H1 (cell line): ENCODE measurements around the gene DCAF17. TPM values are rescaled to one million over a fixed set of nuclear protein-coding genes. Genes with fewer than 3 reads are reported as not detected.

Experiments used
- CTCF ChIA-PET: fragments of 300-600 bp; sonication (Branson Sonifier 250); formaldehyde crosslinking; loops from one replicate; lab custom pipeline; 2021; ENCODE audit not compliant: partially characterized antibody; lab: Charles Lee
- POLR2A ChIA-PET: fragments of 300-600 bp; sonication (Branson Sonifier 250); formaldehyde crosslinking; loops from one replicate; lab custom pipeline; 2021; ENCODE audit warnings: inconsistent platforms; ENCODE audit not compliant: partially characterized antibody; lab: Charles Lee
- DNase-seq, 2 experiments: peaks; one replicate each; pipeline versions ENCODE4 v3.0.0 to v3.0.0-alpha.2; 2010 to 2022; ENCODE audit warnings: low spot score in 2 of 2, low read depth in 1 of 2, mixed read lengths in 1 of 2
- FAIRE-seq: peaks from 2 replicates; lab custom pipeline; 2011; peaks lifted over from hg19 to GRCh38; lab: Jason Lieb, UNC
- H2AFZ ChIP-seq: 2 replicates; pipeline ENCODE4 v1.8.1; 2012; ENCODE audit warnings: low read length, inconsistent platforms
- H2AK5ac ChIP-seq: 2 replicates; pipeline ENCODE4 v1.6.1; 2013; ENCODE audit warnings: low read depth, low read length
- H2BK120ac ChIP-seq: replicated peaks from 2 replicates; pipeline ENCODE3; 2013; ENCODE audit warnings: low read depth, low read length, inconsistent platforms
- H2BK12ac ChIP-seq: 2 replicates; pipeline ENCODE4 v1.6.1; 2013; ENCODE audit warnings: low read depth, low read length
- H2BK15ac ChIP-seq: 2 replicates; pipeline ENCODE4 v1.6.1; 2013; ENCODE audit warnings: low read length
- H2BK20ac ChIP-seq: 2 replicates; pipeline ENCODE4 v1.6.1; 2013; ENCODE audit warnings: low read length
- H2BK5ac ChIP-seq: 2 replicates; pipeline ENCODE4 v1.6.1; 2013; ENCODE audit warnings: low read depth, low read length
- H3K14ac ChIP-seq: 2 replicates; pipeline ENCODE4 v1.6.1; 2013; ENCODE audit warnings: inconsistent platforms; ENCODE audit not compliant: insufficient read length
- H3K18ac ChIP-seq: 2 replicates; pipeline ENCODE4 v1.6.1; 2013; ENCODE audit warnings: low read length; ENCODE audit errors: extremely low read depth
- H3K23ac ChIP-seq: 2 replicates; pipeline ENCODE4 v1.6.1; 2013; ENCODE audit warnings: inconsistent platforms; ENCODE audit not compliant: insufficient read length
- H3K23me2 ChIP-seq: 2 replicates; pipeline ENCODE4 v1.6.1; 2013; ENCODE audit warnings: low read depth, low read length
- H3K27ac ChIP-seq: 2 replicates; pipeline ENCODE4 v1.6.1; 2011; ENCODE audit warnings: low read depth, low read length, inconsistent platforms
- H3K27me3 ChIP-seq, 4 experiments: replicated peaks in 1 of 4; 1 replicate in 1 of 4; 2 replicates in 3 of 4; pipeline versions ENCODE4 v1.6.1 to v1.8.1; 2011 to 2013; ENCODE audit warnings: low read length in 3 of 4, mild to moderate bottlenecking in 3 of 4, inconsistent platforms in 2 of 4, mixed read lengths in 2 of 4, moderate library complexity in 1 of 4; ENCODE audit not compliant: control insufficient read depth in 3 of 4, insufficient read depth in 3 of 4; ENCODE audit errors: extremely low read depth in 1 of 4
- H3K36me3 ChIP-seq, 4 experiments: 2 replicates each; pipeline versions ENCODE4 v1.6.1 to v1.8.1; 2011 to 2013; ENCODE audit warnings: mild to moderate bottlenecking in 4 of 4, low read length in 3 of 4, moderate library complexity in 2 of 4, control low read depth in 1 of 4, inconsistent platforms in 1 of 4; ENCODE audit not compliant: insufficient read depth in 4 of 4, control insufficient read depth in 2 of 4
- H3K4ac ChIP-seq: replicated peaks from 2 replicates; pipeline ENCODE3; 2013; ENCODE audit warnings: low read length, low read depth, mixed read lengths, inconsistent platforms; ENCODE audit not compliant: insufficient read length
- H3K4me1 ChIP-seq, 4 experiments: replicated peaks in 1 of 4; 1 replicate in 1 of 4; 2 replicates in 3 of 4; pipeline versions ENCODE4 v1.6.1 to v1.8.1; 2011 to 2013; ENCODE audit warnings: low read length in 3 of 4, inconsistent platforms in 2 of 4, mixed read lengths in 1 of 4; ENCODE audit not compliant: insufficient read depth in 4 of 4, control insufficient read depth in 3 of 4
- H3K4me2 ChIP-seq, 2 experiments: 2 replicates each; pipeline versions ENCODE4 v1.6.1 to v1.8.1; 2011 to 2013; ENCODE audit warnings: low read depth in 2 of 2, low read length in 2 of 2, control low read depth in 1 of 2, inconsistent platforms in 1 of 2, mild to moderate bottlenecking in 1 of 2; ENCODE audit not compliant: insufficient read depth in 1 of 2
- H3K4me3 ChIP-seq, 4 experiments: fragments of 200-600, 300-600 bp in 1 of 4; sonication (generic), shearing (Covaris generic), sonication (Bioruptor Twin) in 1 of 4; 2 replicates each; pipeline versions ENCODE4 v1.5.1 to v1.8.1; 2011 to 2016; ENCODE audit warnings: low read length in 4 of 4, low read depth in 3 of 4, control low read depth in 2 of 4, inconsistent platforms in 2 of 4, mild to moderate bottlenecking in 2 of 4, mixed read lengths in 1 of 4, moderate library complexity in 1 of 4; ENCODE audit not compliant: insufficient read depth in 2 of 4; ENCODE audit errors: extremely low read depth in 1 of 4
- H3K56ac ChIP-seq: replicated peaks from 2 replicates; pipeline ENCODE3; 2013; ENCODE audit warnings: low read depth, mild to moderate bottlenecking, mixed read lengths, low read length, inconsistent platforms; ENCODE audit not compliant: insufficient read length
- H3K79me1 ChIP-seq: 2 replicates; pipeline ENCODE4 v1.6.1; 2013; ENCODE audit warnings: low read depth, low read length, control low read depth
- H3K79me2 ChIP-seq, 2 experiments: 2 replicates each; pipeline versions ENCODE4 v1.6.1 to v1.8.1; 2012 to 2013; ENCODE audit warnings: low read length in 2 of 2, mild to moderate bottlenecking in 2 of 2, inconsistent platforms in 1 of 2; ENCODE audit not compliant: insufficient read depth in 2 of 2, control insufficient read depth in 1 of 2
- H3K9ac ChIP-seq, 4 experiments: replicated peaks in 1 of 4; 1 replicate in 1 of 4; 2 replicates in 3 of 4; pipeline versions ENCODE4 v1.6.1 to v1.8.1; 2011 to 2013; ENCODE audit warnings: low read depth in 3 of 4, low read length in 3 of 4, control low read depth in 2 of 4, mild to moderate bottlenecking in 2 of 4, moderate library complexity in 2 of 4, inconsistent platforms in 1 of 4; ENCODE audit errors: extremely low read depth in 1 of 4
- H3K9me3 ChIP-seq, 2 experiments: 2 replicates each; pipeline versions ENCODE4 v1.6.1 to v1.8.1; 2012 to 2013; ENCODE audit warnings: mild to moderate bottlenecking in 2 of 2, moderate library complexity in 2 of 2, control low read depth in 1 of 2, inconsistent platforms in 1 of 2, low read depth in 1 of 2, low read length in 1 of 2, mixed read lengths in 1 of 2; ENCODE audit not compliant: insufficient read depth in 2 of 2
- H4K20me1 ChIP-seq, 2 experiments: replicated peaks in 1 of 2; 2 replicates each; pipeline versions ENCODE3 to v1.8.1; 2011 to 2013; ENCODE audit warnings: inconsistent platforms in 2 of 2, low read length in 2 of 2, mild to moderate bottlenecking in 1 of 2; ENCODE audit not compliant: insufficient read depth in 2 of 2, control insufficient read depth in 1 of 2
- H4K5ac ChIP-seq: 2 replicates; pipeline ENCODE4 v1.6.1; 2013; ENCODE audit warnings: low read length, low read depth, mixed read lengths, inconsistent platforms; ENCODE audit not compliant: insufficient read length
- H4K8ac ChIP-seq: 2 replicates; pipeline ENCODE4 v1.8.0; 2013; ENCODE audit warnings: mild to moderate bottlenecking, moderate library complexity, low read length, inconsistent platforms; ENCODE audit not compliant: insufficient read depth; ENCODE audit errors: extremely low read depth
- H4K91ac ChIP-seq: replicated peaks from 2 replicates; pipeline ENCODE3; 2013; ENCODE audit warnings: low read length, mixed read lengths, inconsistent platforms; ENCODE audit not compliant: insufficient read length
- CHD2 ChIP-seq: IDR thresholded peaks from 2 replicates; pipeline ENCODE4 v1.6.1; 2012; ENCODE audit warnings: low read length, improper control_type of control experiment
- CREB1 ChIP-seq: IDR thresholded peaks from 2 replicates; pipeline ENCODE4 v1.6.1; 2012; ENCODE audit warnings: inconsistent platforms
- CTCF ChIP-seq, 3 experiments: IDR thresholded peaks; 1 replicate in 2 of 3; 2 replicates in 1 of 3; pipeline versions ENCODE4 v1.5.1 to v1.6.1; 2011; ENCODE audit warnings: low read length in 3 of 3, mild to moderate bottlenecking in 3 of 3, inconsistent platforms in 2 of 3, low read depth in 1 of 3, moderate library complexity in 1 of 3; ENCODE audit not compliant: insufficient read depth in 1 of 3; ENCODE audit errors: control extremely low read depth in 1 of 3
- EP300 ChIP-seq, 2 experiments: IDR thresholded peaks; 1 replicate in 1 of 2; 2 replicates in 1 of 2; pipeline ENCODE4 v1.6.1; 2011 to 2012; ENCODE audit warnings: low read depth in 2 of 2, low read length in 2 of 2, mild to moderate bottlenecking in 2 of 2, borderline replicate concordance in 1 of 2, inconsistent platforms in 1 of 2, moderate library complexity in 1 of 2
- HDAC2 ChIP-seq, 2 experiments: fragments of 300-600 bp in 1 of 2; sonication (generic) in 1 of 2; IDR thresholded peaks; 2 replicates each; pipeline ENCODE4 v1.6.1; 2011 to 2012; ENCODE audit warnings: low read depth in 2 of 2, low read length in 2 of 2, mild to moderate bottlenecking in 2 of 2, moderate library complexity in 2 of 2, borderline replicate concordance in 1 of 2, inconsistent platforms in 1 of 2
- JUND ChIP-seq: IDR thresholded peaks from 2 replicates; pipeline ENCODE4 v1.6.1; 2011; ENCODE audit warnings: mild to moderate bottlenecking, improper control_type of control experiment, low read length
- MAX ChIP-seq: IDR thresholded peaks from 2 replicates; pipeline ENCODE4 v1.6.1; 2012; ENCODE audit warnings: inconsistent platforms
- POLR2AphosphoS5 ChIP-seq: IDR thresholded peaks from 2 replicates; pipeline ENCODE4 v1.6.1; 2011; ENCODE audit warnings: low read depth, low read length
- RAD21 ChIP-seq, 2 experiments: IDR thresholded peaks in 1 of 2; conservative IDR thresholded peaks in 1 of 2; 2 replicates each; pipeline ENCODE4 v1.6.1; 2011; ENCODE audit warnings: low read depth in 2 of 2, low read length in 2 of 2, improper control_type of control experiment in 1 of 2, inconsistent platforms in 1 of 2, mild to moderate bottlenecking in 1 of 2, moderate library complexity in 1 of 2
- RFX5 ChIP-seq: IDR thresholded peaks from 2 replicates; pipeline ENCODE4 v1.6.1; 2011; ENCODE audit warnings: low read depth, low read length, improper control_type of control experiment, borderline replicate concordance
- TAF1 ChIP-seq: IDR thresholded peaks from 2 replicates; pipeline ENCODE4 v1.6.1; 2011; ENCODE audit warnings: mild to moderate bottlenecking, low read depth, low read length
- polyA plus RNA-seq, 7 experiments: library from polyadenylated mRNA; depleted of rRNA in 3 of 7; stranded (reverse) in 5 of 7; unstranded in 2 of 7; fragments of >200 nt in 5 of 7; fragments of 200-250 nt in 2 of 7; gene quantifications; 1 replicate in 5 of 7; 2 replicates in 1 of 7; 4 replicates in 1 of 7; pipeline versions ENCODE4 v1.2.1 to v1.2.3, GENCODE V29; 2011 to 2013; ENCODE audit warnings: missing spikeins in 2 of 7, mixed read lengths in 2 of 7
- total RNA-seq: library from RNA; stranded (reverse); fragmentation: NEBNext Ultra II Directional; extraction: Animal tissue kit (Norgen Biotek cat#: 25700); gene quantifications from 2 replicates; pipeline ENCODE4 v1.2.1, GENCODE V29; 2021

DCAF17 gene
- total and polyA plus RNA-seq, 2 of the 8 experiments (the other 6 are each of a cell fraction or from before 2014, with no cell fraction given): 10.7 to 30.0 TPM

GRCh38 chr2:171459498-171459897 lies 25.5 kb downstream of the DCAF17 start:
- H2BK120ac ChIP-seq: no peak overlapping the region
- POLR2A ChIA-PET: no interaction called here
- H4K8ac ChIP-seq: no peak overlapping the region
- H3K79me2 ChIP-seq: peaks cover 0 to 6% of the 10 kb centered on the region in 2 experiments; a peak in 1 of 4 replicates
- FAIRE-seq: no peak
- no peak overlapping the region for H3K4me3 ChIP-seq
- no peaks in the 10 kb centered on the region for H3K27me3 ChIP-seq
- H2AK5ac ChIP-seq: no peak overlapping the region
- H4K5ac ChIP-seq: no peak overlapping the region
- no peak overlapping the region for H2BK5ac ChIP-seq
- no peak overlapping the region for H2AFZ ChIP-seq
- H3K4me2 ChIP-seq: no peak overlapping the region
- H3K23me2 ChIP-seq: no peaks in the 10 kb centered on the region; the same call in 1 of the 2 replicates
- H3K56ac ChIP-seq: no peak overlapping the region
- H2BK12ac ChIP-seq: no peak overlapping the region
- H2BK15ac ChIP-seq: no peak overlapping the region
- no peak for DNase-seq
- no peak for TF ChIP-seq MAX
- no peak for TF ChIP-seq RFX5
- TF ChIP-seq CTCF (IDR thresholded peaks at IDR 0.05; ENCODE audit: control extremely low read depth in 1 of 3, insufficient read depth in 1 of 3, low read depth in 1 of 3, low read length in 3 of 3): no peak
- TF ChIP-seq POLR2AphosphoS5: no peak
- no peak for TF ChIP-seq CREB1
- TF ChIP-seq RAD21 (IDR thresholded peaks at IDR 0.05 in 1 of 2, conservative IDR thresholded peaks at IDR 0.05 in 1 of 2; ENCODE audit: low read depth in 2 of 2, low read length in 2 of 2): no peak
- no peak for TF ChIP-seq TAF1
- no peak for TF ChIP-seq HDAC2 (IDR thresholded peaks at IDR 0.05; ENCODE audit: borderline replicate concordance in 1 of 2, low read depth in 2 of 2, low read length in 2 of 2)
- TF ChIP-seq JUND: no peak
- no peak for TF ChIP-seq EP300 (IDR thresholded peaks at IDR 0.05; ENCODE audit: borderline replicate concordance in 1 of 2, low read depth in 2 of 2, low read length in 2 of 2)
- no peak for TF ChIP-seq CHD2
- H2BK20ac ChIP-seq: no peak overlapping the region
- no peak overlapping the region for H3K9ac ChIP-seq
- H3K9me3 ChIP-seq: no peaks in the 10 kb centered on the region
- H4K20me1 ChIP-seq: no peaks in the 10 kb centered on the region
- H3K4ac ChIP-seq: no peak overlapping the region
- CTCF ChIA-PET: interaction anchor here (0.7 to 1.2 kb wide), 4 partner anchors 12 to 1468 kb away, joined by 3 to 4 read pairs (median 3); no protein-coding TSS in a partner anchor
- no peak overlapping the region for H3K14ac ChIP-seq
- H3K79me1 ChIP-seq: peaks cover 3% of the 10 kb centered on the region
- H4K91ac ChIP-seq: no peak overlapping the region
- H3K18ac ChIP-seq: no peak overlapping the region
- H3K4me1 ChIP-seq: no peaks in the 10 kb centered on the region
- H3K23ac ChIP-seq: no peak overlapping the region
- no peak overlapping the region for H3K27ac ChIP-seq
- peaks cover 0 to 32% (median 13%) of the 10 kb centered on the region in 4 experiments; a peak in 5 of 8 replicates for H3K36me3 ChIP-seq
